Heart right ventricle (tissue), 16 donors: ENCODE measurements around the gene ARMCX4. TPM values are rescaled to one million over a fixed set of nuclear protein-coding genes. Genes with fewer than 3 reads are reported as not detected.
"Not testable (repeated sequence)": the region's sequence is repeated elsewhere in the genome, so short reads cannot be mapped to it uniquely, and the experiment has no call there.

Source experiments
- ATAC-seq, 8 donors: fragments of 200-7000 bp; cut with Tn5 transposase; one replicate each; pipeline ENCODE4 v1.9.1; 2020; ENCODE audit warnings: mild to moderate bottlenecking in 8 of 8, moderate library complexity in 8 of 8, moderate number of reproducible peaks in 1 of 8
- DNase-seq, 2 donors: peaks; one replicate each; pipeline ENCODE4 v3.0.0-alpha.2; 2020
- H3K27ac ChIP-seq, 10 donors: fragments of 200-600 bp; sonication (generic) in 2 of 10; one replicate each; pipeline versions ENCODE4 v1.5.0 to v1.8.0; 2020 to 2022; ENCODE audit warnings: mild to moderate bottlenecking in 3 of 10
- H3K27me3 ChIP-seq, 7 donors: fragments of 200-600 bp; one replicate each; pipeline ENCODE4 v1.8.0; 2021 to 2022; ENCODE audit warnings: mild to moderate bottlenecking in 2 of 7
- H3K36me3 ChIP-seq, 9 donors: fragments of 200-600 bp; sonication (generic) in 1 of 9; one replicate each; pipeline versions ENCODE4 v1.5.0 to v1.8.0; 2020 to 2022; ENCODE audit warnings: mild to moderate bottlenecking in 2 of 9
- H3K4me1 ChIP-seq, 9 donors: fragments of 200-600 bp; sonication (generic) in 1 of 9; one replicate each; pipeline versions ENCODE4 v1.5.0 to v1.8.0; 2020 to 2022; ENCODE audit warnings: mild to moderate bottlenecking in 4 of 9
- H3K4me3 ChIP-seq, 10 donors: fragments of 200-600 bp; sonication (generic) in 2 of 10; one replicate each; pipeline versions ENCODE4 v1.5.0 to v1.8.0; 2020 to 2022; ENCODE audit warnings: mild to moderate bottlenecking in 7 of 10, moderate library complexity in 2 of 10
- H3K9me3 ChIP-seq, 11 donors: fragments of 200-600 bp in 10 of 11; sonication (generic) in 2 of 11; one replicate each; pipeline versions ENCODE4 v1.5.0 to v1.8.0; 2013 to 2022; ENCODE audit warnings: mild to moderate bottlenecking in 2 of 11, control low read depth in 1 of 11, moderate library complexity in 1 of 11
- WGBS, 2 donors: extraction: QIAGEN DNeasy Blood & Tissue Kit; methylation state at CpG; one replicate each; pipeline ENCODE4 v1.1.7; 2013; ENCODE audit warnings: inconsistent platforms in 1 of 2; 5-methylcytosine and 5-hydroxymethylcytosine counted together
- intact Hi-C, 10 donors: fragments of 100-400 bp; cut with DNase I; formaldehyde crosslinking; loops; one replicate each; pipeline versions ENCODE4 v1.11.1 to v1.14.2; 2022
- polyA plus RNA-seq, 2 donors: library from polyadenylated mRNA; stranded (reverse); fragments of 200-250 nt; gene quantifications; one replicate each; pipeline ENCODE4 v1.2.3, GENCODE V29; 2013
- total RNA-seq, 10 donors: library from RNA; stranded (reverse); fragmentation: NEBNext Ultra II Directional in 3 of 10; extraction: Animal tissue kit (Norgen Biotek cat#: 25700) in 3 of 10; gene quantifications; one replicate each; pipeline versions ENCODE4 v1.2.1 to v1.2.4, GENCODE V29; 2021 to 2023
- TF ChIP-seq, protein P1 (sequence below), 9 donors: fragments of 200-600 bp; sonication (generic) in 2 of 9; IDR thresholded peaks; one replicate each; pipeline versions ENCODE4 v1.5.0 to v1.8.0; 2021 to 2022; ENCODE audit warnings: antibody characterized with exemption in 9 of 9, mild to moderate bottlenecking in 5 of 9, moderate library complexity in 1 of 9
- donor health status: Arrhythmogenic right ventricular cardiomyopathy.
- donor health status: ischemic (EF 13 %, LVEDD 7.1; RV severe dilation, severe dysfunction).
- donor health status: healthy with polysubstance abuse.
- donor health status: DM: no; HTN: yes; CAD: no.
- donor health status: DM: no; HTN: no; CAD: no.
- donor health status: ischemic (EF 25% LVEDD 6.9; RV normal size, moderate dysfunction).
- donor health status: ischemic (EF 25% LVEDD 5.7; RV mildly dilated, moderate dysfunction).
- donor health status: healthy.
- donor health status: DM: yes; HTN: yes; CAD: no.
- donor health status: Ischemic cardiomyopathy.
- donor health status: ischemic (EF 35%, LVEDD 5.7; RV mildly dilated, moderate dysfunction).
- donor health status: nonischemic (EF 11% LVEDD 7.7; RV severe dilation, severe dysfunction).
- donor health status: DM: yes; HTN: yes; CAD: no.
- donor health status: PGD.
- donor health status: ischemic (EF 29% LVEDD 5.4; RV normal size, mild dysfunction).
- donor health status: nonischemic (EF 23%, LVEDD 6.1; RV moderate dilation, normal function).

Gene ARMCX4
- total and polyA plus RNA-seq, 12 donors: 3.5 to 21.9 (median 5.5) TPM

DNA sequence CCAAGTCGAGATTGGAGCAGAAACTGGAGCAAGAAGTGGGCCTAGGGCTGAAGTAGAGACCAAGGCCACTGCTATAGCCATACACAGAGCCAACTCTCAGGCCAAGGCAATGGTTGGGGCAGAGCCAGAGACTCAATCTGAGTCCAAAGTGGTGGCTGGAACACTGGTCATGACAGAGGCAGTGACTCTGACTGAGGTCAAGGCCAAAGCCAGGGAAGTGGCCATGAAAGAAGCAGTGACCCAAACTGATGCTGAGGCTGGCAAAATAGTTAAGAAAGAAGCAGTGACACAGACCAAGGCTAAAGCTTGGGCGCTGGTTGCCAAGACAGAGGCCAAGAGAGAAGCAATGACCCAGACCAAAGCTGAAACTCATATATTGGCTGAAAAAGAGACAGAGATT is 3.5 kb downstream of the ARMCX4 start:
- no peak overlapping the region for H3K27ac ChIP-seq
- peaks cover 0 to 4% (median 0%) of the 10 kb centered on the region in 9 donors for H3K4me1 ChIP-seq
- TF ChIP-seq, protein P1, sequence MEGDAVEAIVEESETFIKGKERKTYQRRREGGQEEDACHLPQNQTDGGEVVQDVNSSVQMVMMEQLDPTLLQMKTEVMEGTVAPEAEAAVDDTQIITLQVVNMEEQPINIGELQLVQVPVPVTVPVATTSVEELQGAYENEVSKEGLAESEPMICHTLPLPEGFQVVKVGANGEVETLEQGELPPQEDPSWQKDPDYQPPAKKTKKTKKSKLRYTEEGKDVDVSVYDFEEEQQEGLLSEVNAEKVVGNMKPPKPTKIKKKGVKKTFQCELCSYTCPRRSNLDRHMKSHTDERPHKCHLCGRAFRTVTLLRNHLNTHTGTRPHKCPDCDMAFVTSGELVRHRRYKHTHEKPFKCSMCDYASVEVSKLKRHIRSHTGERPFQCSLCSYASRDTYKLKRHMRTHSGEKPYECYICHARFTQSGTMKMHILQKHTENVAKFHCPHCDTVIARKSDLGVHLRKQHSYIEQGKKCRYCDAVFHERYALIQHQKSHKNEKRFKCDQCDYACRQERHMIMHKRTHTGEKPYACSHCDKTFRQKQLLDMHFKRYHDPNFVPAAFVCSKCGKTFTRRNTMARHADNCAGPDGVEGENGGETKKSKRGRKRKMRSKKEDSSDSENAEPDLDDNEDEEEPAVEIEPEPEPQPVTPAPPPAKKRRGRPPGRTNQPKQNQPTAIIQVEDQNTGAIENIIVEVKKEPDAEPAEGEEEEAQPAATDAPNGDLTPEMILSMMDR (IDR thresholded peaks at IDR 0.05): no peak
- H3K36me3 ChIP-seq: no peaks in the 10 kb centered on the region
- DNase-seq (no peak), ATAC-seq (no peak)
- peaks cover 0 to 9% (median 0%) of the 10 kb centered on the region in 7 donors for H3K27me3 ChIP-seq
- WGBS, 2 donors: 91 to 100% methylated on average over 2 of the region's 2 CpGs
- H3K9me3 ChIP-seq: no peaks in the 10 kb centered on the region
- intact Hi-C loops: no loop called here
- H3K4me3 ChIP-seq: no peak overlapping the region

DNA sequence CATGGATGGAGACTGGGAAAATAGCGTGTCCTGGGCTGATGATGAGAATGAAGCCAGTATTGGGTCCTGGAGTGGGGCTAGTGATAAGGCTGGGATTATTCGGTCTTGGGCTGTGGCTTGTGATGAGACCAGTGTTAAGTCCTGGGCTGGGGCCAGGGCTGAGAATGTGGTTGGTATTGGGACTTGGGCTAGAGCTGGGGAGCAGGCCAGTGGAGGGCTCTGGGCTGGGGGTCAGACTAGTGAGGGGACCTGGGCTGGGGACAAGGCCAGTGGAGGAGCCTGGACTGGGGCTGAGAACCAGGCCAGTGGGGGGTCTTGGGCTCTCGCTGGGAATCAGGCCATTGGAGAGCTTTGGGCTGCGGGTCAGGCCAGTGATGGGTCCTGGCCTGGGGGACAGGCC is 6.7 kb downstream of the ARMCX4 start:
- Histone ChIP-seq H3K4me3 (no peak overlapping the region), H3K9me3 (no peaks in the 10 kb centered on the region), H3K27me3 (no peaks in the 10 kb centered on the region), H3K27ac (no peak overlapping the region), H3K36me3 (no peaks in the 10 kb centered on the region), H3K4me1 (no peaks in the 10 kb centered on the region)
- intact Hi-C loops: no loop called here
- ATAC-seq (no peak), DNase-seq (no peak)
- WGBS, 2 donors: 98 to 100% methylated on average over 2 to 4 of the region's 4 CpGs
- TF ChIP-seq, protein P1 (IDR thresholded peaks at IDR 0.05): no peak

DNA sequence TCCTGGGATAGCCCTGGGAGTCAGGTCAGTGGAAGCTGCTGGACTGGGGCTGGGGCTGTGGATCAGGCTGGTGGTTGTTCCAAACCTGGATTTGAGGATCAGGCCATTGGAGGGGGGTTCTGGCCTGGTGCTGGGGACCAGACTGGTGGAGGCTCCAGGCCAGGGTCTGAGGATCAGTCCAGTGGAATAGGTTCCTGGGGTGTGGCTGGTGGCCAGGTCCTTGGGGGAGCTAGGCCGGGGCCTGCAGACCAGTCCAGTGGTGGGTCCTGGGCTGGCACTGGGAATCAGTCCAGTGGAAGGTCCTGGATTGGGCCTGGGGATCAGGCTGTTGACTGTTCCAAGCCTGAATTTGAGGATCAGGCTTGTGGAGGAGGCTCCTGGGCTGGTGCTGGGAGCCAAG is 8.0 kb downstream of the ARMCX4 start:
- ATAC-seq (no peak), DNase-seq (no peak)
- no peak overlapping the region for H3K27ac ChIP-seq
- H3K4me3 ChIP-seq: no peak overlapping the region
- no peaks in the 10 kb centered on the region for H3K36me3 ChIP-seq
- TF ChIP-seq, protein P1 (IDR thresholded peaks at IDR 0.05): no peak
- no peaks in the 10 kb centered on the region for H3K4me1 ChIP-seq
- no peaks in the 10 kb centered on the region for H3K27me3 ChIP-seq
- 100% methylated on average over 1 of the region's 1 CpG for WGBS, 2 donors
- no peaks in the 10 kb centered on the region for H3K9me3 ChIP-seq
- intact Hi-C loops: no loop called here

DNA sequence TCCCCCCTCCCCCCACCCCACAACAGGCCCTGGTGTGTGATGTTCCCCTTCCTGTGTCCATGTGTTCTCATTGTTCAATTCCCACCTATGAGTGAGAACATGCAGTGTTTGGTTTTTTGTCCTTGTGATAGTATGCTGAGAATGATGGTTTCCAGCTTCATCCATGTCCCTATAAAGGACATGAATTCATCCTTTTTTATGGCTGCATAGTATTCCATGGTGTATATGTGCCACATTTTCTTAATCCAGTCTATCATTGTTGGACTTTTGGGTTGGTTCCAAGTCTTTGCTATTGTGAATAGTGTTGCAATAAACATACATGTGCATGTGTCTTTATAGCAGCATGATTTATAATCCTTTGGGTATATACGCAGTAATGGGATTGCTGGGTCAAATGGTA is 17.7 kb downstream of the ARMCX4 start:
- DNase-seq, H3K27me3 ChIP-seq, intact Hi-C loops, H3K27ac ChIP-seq, H3K4me1 ChIP-seq, H3K4me3 ChIP-seq, ATAC-seq, H3K9me3 ChIP-seq: not testable (repeated sequence)
- WGBS, 2 donors: no CpG with 5 or more reads among the region's 1 CpG
- H3K36me3 ChIP-seq: peaks cover 0 to 21% (median 0%) of the 10 kb centered on the region in 9 donors

DNA sequence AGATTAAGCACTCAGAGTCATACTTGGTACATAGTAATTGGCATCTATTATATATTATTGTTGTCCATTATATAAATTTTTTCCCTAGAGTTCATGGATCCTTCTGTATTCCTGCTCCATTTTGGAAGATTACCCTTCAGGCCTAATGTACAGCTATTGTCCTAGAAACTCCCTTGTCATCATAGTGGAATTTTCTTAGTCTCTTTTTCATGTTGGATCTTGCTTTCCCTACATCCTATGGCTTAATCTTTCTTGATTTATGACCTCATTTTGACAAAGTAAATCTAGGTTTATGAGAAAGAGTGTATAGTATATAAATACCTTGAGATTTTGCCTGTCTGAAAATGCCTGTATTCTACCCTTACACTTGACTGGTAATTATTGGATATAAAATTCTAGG is 22.1 kb downstream of the ARMCX4 start:
- DNase-seq (no peak), ATAC-seq (no peak)
- intact Hi-C loops: no loop called here
- Histone ChIP-seq H3K4me3 (no peak overlapping the region), H3K27me3 (peaks cover 0 to 4% (median 0%) of the 10 kb centered on the region in 7 donors), H3K4me1 (no peaks in the 10 kb centered on the region), H3K27ac (no peak overlapping the region), H3K36me3 (peaks cover 0 to 36% (median 0%) of the 10 kb centered on the region in 9 donors), H3K9me3 (no peaks in the 10 kb centered on the region)
- TF ChIP-seq, protein P1 (IDR thresholded peaks at IDR 0.05): no peak
